ENCODE measurements around the gene TDRD7.

Gene TDRD7

GRCh38 chr9:97411789-97412625 is at the start of gene TDRD7:
TDRD7 (plus strand) TSS chr9:97412096; CDS start chr9:97428466, 16,370 bp downstream.
- peak; percentile 78 for TF ChIP-seq CTCF (conservative IDR thresholded peaks at IDR 0.05; ENCODE audit: low read depth, low read length)
- DNase-seq (ENCODE audit: low read depth) = peak; percentile 80

GRCh38 chr9:97362777-97363545 is 48.9 kb upstream of the TDRD7 start:
- H3K4me3 ChIP-seq (ENCODE audit: low read depth, low read length) = no peak overlapping the region
- no peak for DNase-seq (ENCODE audit: low read depth)
- no peak for TF ChIP-seq CTCF (conservative IDR thresholded peaks at IDR 0.05; ENCODE audit: low read depth, low read length)

More at GRCh38 chr9:97411789-97412625, at the start of gene TDRD7:
- H3K4me3 ChIP-seq (ENCODE audit: low read depth, low read length) = peak within 1 kb of the TSS; percentile 73

DNA sequence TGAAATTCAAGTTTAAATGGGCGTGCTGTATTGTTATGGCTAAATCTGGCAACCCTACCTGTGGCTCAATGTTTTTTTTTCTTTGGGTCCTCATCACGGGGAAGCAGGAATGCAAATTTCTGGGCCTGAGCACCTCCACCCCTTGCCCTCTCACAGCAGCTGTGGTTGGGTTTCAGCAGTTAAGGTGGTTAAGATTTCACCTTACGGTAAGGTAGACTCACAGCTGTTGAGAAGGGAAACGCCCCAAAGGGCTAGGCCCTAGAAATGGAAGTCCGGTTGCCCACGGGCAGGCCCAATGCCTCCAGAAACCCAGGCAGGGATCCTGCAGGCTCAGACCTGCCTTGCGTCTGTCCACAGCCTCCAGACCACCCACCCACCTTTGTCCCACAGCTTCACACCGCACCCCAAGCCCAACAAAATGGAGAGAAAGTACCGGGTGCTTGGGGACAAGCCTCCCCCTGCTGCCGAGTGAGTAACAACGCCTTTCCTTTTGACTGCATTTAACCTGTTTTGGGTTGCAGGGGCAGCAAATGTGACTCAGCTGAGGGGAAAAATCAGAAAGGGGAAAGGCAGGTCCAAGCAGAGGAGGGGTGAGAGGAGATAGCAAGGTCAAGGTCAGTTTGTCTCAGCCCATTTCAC is 48.1 kb upstream of the TDRD7 start:
- no peak for TF ChIP-seq CTCF (conservative IDR thresholded peaks at IDR 0.05; ENCODE audit: low read depth, low read length)
- no peak overlapping the region for H3K4me3 ChIP-seq (ENCODE audit: low read depth, low read length)

DNA sequence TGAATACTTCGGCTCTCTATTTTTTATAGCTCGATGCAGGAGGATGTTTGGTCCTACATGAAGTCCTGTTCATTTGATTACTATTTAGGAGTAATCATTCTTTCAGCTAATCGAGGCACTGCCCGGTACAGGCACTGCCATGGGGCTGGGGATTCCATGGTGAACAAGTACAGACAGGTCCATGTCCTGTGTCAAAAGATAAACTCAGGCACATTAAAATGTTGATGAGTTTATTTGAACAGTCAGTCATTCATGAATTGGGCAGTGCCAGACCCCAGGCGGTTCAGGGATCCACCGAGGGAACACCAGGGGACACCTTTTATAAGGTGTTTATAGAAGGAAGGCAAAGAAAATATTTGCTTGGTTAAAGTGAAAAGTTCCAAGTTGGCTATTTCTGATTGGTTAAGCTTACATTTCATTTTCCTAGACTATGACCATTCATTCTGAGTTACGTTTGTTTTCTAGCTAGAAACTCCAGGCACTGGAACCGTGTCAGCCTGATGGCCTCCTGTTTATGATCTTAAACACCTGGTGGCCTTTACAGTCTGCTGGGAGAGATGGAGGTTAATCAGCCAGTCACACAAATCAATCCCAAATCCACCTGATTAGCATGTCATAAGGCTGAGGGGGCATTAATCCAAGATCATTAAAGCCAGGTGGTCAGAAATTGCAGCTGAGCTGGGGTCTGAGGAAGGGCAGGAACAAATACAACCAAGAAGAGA is 47.0 kb upstream of the TDRD7 start:
- no peak for DNase-seq (ENCODE audit: low read depth)
- H3K4me3 ChIP-seq (ENCODE audit: low read depth, low read length) = no peak overlapping the region
- TF ChIP-seq CTCF (conservative IDR thresholded peaks at IDR 0.05; ENCODE audit: low read depth, low read length) = no peak

More for the DNA sequence above, 48.1 kb upstream of the TDRD7 start:
- no peak for DNase-seq (ENCODE audit: low read depth)

DNA sequence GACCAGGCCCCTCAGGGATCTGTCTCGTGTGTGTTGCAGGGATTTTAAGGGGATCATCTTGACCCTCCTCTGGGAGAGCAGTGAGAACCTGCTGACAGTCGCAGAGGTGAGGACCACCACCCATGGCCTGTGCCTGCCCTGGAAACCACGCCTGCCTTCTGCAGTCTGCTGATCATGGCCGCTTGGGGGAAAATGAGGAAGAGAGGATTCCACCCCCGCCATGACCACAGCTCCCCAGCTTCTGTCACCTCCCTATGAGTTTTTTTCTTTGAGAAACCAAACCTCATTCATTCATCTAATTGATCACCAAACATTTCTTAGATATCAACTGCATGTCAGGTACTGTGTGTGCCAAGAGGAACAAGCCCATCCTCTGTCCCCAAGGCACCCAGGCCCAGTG is 46.3 kb upstream of the TDRD7 start:
- no peak overlapping the region for H3K4me3 ChIP-seq (ENCODE audit: low read depth, low read length)
- DNase-seq (ENCODE audit: low read depth) = no peak
- TF ChIP-seq CTCF (conservative IDR thresholded peaks at IDR 0.05; ENCODE audit: low read depth, low read length) = no peak

DNA sequence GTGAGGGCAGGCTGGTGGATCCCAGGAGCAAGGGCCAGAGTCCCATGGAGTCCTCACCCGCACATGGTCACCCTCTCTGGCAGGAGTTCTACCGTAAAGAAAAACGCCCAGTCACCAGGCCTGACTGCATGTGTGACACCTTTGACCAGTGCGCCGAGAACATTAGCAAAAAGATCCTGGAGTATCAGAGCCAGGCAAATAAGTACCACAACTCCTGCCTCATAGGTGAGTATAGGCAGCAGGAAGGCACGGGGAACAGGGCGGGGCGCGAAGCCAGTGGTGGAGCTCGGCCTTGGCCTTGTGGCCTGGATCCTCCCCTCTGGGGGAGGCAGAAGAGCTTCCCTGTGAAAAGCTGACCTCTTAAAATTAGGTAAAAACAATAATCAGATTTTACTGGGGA is 45.4 kb upstream of the TDRD7 start:
- no peak overlapping the region for H3K4me3 ChIP-seq (ENCODE audit: low read depth, low read length)
- no peak for TF ChIP-seq CTCF (conservative IDR thresholded peaks at IDR 0.05; ENCODE audit: low read depth, low read length)
- no peak for DNase-seq (ENCODE audit: low read depth)

Measured in choroid plexus epithelial cell (primary cell).